Activated CD8-positive, alpha-beta memory T cell treated with anti-CD3 and anti-CD28 coated beads, Interleukin-2, amount 50 U/mL, for 48 hours (primary cell): Measurements from ENCODE around the gene RHOG.
A peak's percentile ranks its signal among the peaks of the same experiment; 100 is the strongest.
"Not testable (repeated sequence)": the region's sequence is repeated elsewhere in the genome, so short reads cannot be mapped to it uniquely, and the experiment has no call there.

Experiments
- DNase-seq: peaks from one replicate; pipeline ENCODE4 v3.0.0-alpha.2; 2020

RHOG gene

GRCh38 chr11:3840870-3841425 lies at the start of gene RHOG:
Gene RHOG, minus strand, starts transcription at chr11:3840959. Its CDS starts 12,821 bp downstream, at chr11:3828138.
- DNase-seq = peak; percentile 95

GRCh38 chr11:3890014-3890413 lies 49.3 kb upstream of the RHOG start:
- no peak for DNase-seq

- DNase-seq = no peak
These were observed 48.1 kb upstream of the RHOG start for GRCh38 chr11:3888876-3889275.

- no peak for DNase-seq
These were observed 46.2 kb upstream of the RHOG start for GRCh38 chr11:3886985-3887384.

GRCh38 chr11:3885855-3886254 lies 45.1 kb upstream of the RHOG start:
- DNase-seq = no peak

- no peak for DNase-seq
These were observed 41.9 kb upstream of the RHOG start for GRCh38 chr11:3882655-3883054.

- no peak for DNase-seq
These were observed 40.0 kb upstream of the RHOG start for GRCh38 chr11:3880724-3881123.

- DNase-seq = no peak
These were observed 39.3 kb upstream of the RHOG start for GRCh38 chr11:3879967-3880542.

GRCh38 chr11:3879216-3879966 lies 38.6 kb upstream of the RHOG start:
- no peak for DNase-seq

GRCh38 chr11:3878258-3878584 lies 37.5 kb upstream of the RHOG start:
- DNase-seq = no peak

- no peak for DNase-seq
These were observed 36.9 kb upstream of the RHOG start for GRCh38 chr11:3877364-3878257.

- no peak for DNase-seq
These were observed 35.9 kb upstream of the RHOG start for GRCh38 chr11:3876613-3877012.

GRCh38 chr11:3873712-3874349 lies 33.1 kb upstream of the RHOG start:
- DNase-seq = no peak

GRCh38 chr11:3867209-3868091 lies 26.7 kb upstream of the RHOG start:
- DNase-seq = no peak

GRCh38 chr11:3866836-3867208 lies 26.1 kb upstream of the RHOG start:
- no peak for DNase-seq

- DNase-seq = no peak
These were observed 25.4 kb upstream of the RHOG start for GRCh38 chr11:3866206-3866605.

GRCh38 chr11:3865388-3866193 lies 24.8 kb upstream of the RHOG start:
- no peak for DNase-seq

GRCh38 chr11:3861683-3862082 lies 20.9 kb upstream of the RHOG start:
- DNase-seq = no peak

- DNase-seq = not testable (repeated sequence)
These were observed 20.2 kb upstream of the RHOG start for GRCh38 chr11:3860898-3861393.

GRCh38 chr11:3860375-3860774 lies 19.6 kb upstream of the RHOG start:
- no peak for DNase-seq

GRCh38 chr11:3859373-3859881 lies 18.7 kb upstream of the RHOG start:
- DNase-seq = peak; percentile 63
